ENCODE data around the gene RPLP1. TPM values are rescaled to one million over a fixed set of nuclear protein-coding genes. Genes with fewer than 3 reads are reported as not detected.
"Not testable (repeated sequence)": the region's sequence is repeated elsewhere in the genome, so short reads cannot be mapped to it uniquely, and the experiment has no call there.

Gene RPLP1
- total RNA-seq, 2 experiments from 2014 or later, result 1,548 to 1,738 TPM

DNA sequence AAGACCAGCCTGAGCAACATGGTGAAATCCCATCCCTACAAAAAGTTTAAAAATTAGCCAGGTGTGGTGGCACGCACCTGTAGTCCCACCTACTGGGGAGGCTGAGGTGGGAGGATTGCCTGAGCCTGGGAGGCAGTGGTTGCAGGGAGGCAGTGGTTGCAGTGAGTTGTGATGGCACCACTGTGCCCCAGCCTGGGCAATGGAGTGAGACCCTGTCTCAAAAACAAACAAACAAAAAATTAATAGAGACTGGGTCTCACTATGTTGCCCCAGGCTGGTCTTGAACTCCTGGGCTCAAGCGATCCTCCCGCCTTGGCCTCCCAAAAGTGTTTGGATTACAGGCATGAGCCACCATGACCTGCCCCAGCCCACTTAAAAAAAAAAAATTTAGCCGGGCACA lies 2.4 kb upstream of the RPLP1 start:
- Mint-ChIP-seq H3K4me1 (peaks cover 29% of the 10 kb centered on the region), H3K36me3 (ENCODE audit: low read depth) (peaks cover 52% of the 10 kb centered on the region)
- DNase-seq, H3K9me3 Mint-ChIP-seq, H3K27ac Mint-ChIP-seq, H3K27me3 Mint-ChIP-seq, H3K4me3 Mint-ChIP-seq, POLR2A ChIA-PET: not testable (repeated sequence)
- CTCF ChIA-PET, result interaction anchor here (1.8 to 4.6 kb wide), 2 partner anchors 13 kb away, joined by 8 to 48 read pairs; no protein-coding TSS in a partner anchor

DNA sequence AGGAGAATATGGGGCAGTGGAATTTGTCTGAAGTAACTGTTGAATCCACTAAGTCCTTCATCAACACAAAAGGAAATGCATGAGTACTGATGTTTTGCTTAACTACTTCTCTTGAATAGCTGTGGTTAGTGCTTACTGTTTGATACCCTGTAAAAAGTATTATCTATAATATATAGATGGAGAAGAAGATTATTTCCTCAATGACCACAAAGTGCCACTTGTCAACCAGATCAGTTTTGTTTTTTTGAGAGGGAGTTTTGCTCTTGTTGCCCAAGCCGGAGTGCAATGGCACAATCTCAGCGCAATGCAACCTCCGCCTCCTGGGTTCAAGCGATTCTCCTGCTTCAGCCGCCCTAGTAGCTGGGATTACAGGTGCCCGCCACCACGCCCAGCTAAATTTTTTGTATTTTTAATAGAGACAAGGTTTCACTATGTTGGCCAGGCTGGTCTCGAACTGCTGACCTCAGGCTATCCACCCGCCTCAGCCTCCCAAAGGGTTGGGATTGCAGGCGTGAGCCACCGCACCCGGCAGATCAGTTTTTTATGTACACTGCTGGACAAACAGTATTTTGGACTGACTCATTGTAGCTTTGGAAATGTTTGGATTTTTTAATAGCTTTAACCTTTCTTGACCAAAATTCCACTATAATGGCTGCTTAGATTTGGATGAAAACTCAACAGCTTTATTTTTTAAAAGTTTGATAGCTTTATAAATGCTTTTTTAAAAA lies 1.5 kb upstream of the RPLP1 start:
- Mint-ChIP-seq H3K27ac (peak overlapping the region; percentile 99), H3K9me3 (no peaks in the 10 kb centered on the region), H3K36me3 (ENCODE audit: low read depth) (peaks cover 52% of the 10 kb centered on the region), H3K27me3 (no peaks in the 10 kb centered on the region), H3K4me1 (peaks cover 36% of the 10 kb centered on the region), H3K4me3 (peak overlapping the region; percentile 94)
- DNase-seq, result no peak
- CTCF ChIA-PET, result interaction anchor here (1.4 to 4.6 kb wide), 4 partner anchors 8 to 1037 kb away, joined by 3 to 48 read pairs (median 6); no protein-coding TSS in a partner anchor
- POLR2A ChIA-PET, result interaction anchor here (1.8 to 3.3 kb wide), 2 partner anchors 12 to 17 kb away, joined by 4 to 29 read pairs; no protein-coding TSS in a partner anchor

DNA sequence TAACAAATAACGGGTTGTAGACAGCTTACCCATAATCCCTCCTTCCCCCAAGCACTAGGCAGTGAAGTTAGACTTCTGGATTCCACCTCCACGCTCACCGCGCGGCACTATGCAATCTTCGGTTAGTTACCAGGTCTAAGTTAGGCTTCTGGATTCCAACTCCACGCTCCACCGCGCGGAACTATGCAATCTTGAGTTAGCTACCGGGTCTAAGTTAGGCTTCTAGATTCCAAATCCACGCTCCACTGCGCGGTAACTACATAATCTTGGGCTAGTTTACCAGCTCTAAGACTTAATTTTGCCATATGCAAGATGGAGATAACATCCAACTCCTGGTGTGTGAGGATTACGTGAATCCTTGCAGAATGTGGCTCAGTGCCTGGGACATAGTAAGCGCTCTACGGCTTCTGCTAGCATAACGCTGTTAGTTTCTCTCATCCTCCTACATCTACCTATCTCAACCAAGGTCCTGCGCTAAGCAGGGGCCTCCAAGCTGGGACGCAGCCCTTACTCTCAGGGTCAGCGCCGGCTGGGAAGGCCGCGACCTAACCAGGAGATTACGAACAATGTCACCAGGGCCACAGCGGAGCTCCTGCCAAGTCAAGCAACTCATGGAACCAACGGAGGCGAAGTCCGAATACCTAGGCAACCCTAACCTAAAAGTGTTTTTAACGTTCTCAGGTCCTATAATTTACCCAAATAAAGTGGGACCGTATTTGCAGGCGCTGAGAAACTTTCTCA lies 497 bp upstream of the RPLP1 start:
- peak; percentile 33 for DNase-seq
- no peaks in the 10 kb centered on the region for H3K9me3 Mint-ChIP-seq
- ChIA-PET POLR2A (interaction anchor here (0.5 to 3.3 kb wide), 3 partner anchors 11 to 83 kb away, joined by 3 to 29 read pairs (median 4); no protein-coding TSS in a partner anchor), CTCF (interaction anchor here (0.6 to 4.6 kb wide), 10 partner anchors 9 to 1309 kb away, joined by 3 to 48 read pairs (median 5); partner anchors contain the start of gene KIF23)
- peak overlapping the region; percentile 99 for H3K27ac Mint-ChIP-seq
- peaks cover 48% of the 10 kb centered on the region for H3K36me3 Mint-ChIP-seq (ENCODE audit: low read depth)
- no peaks in the 10 kb centered on the region for H3K27me3 Mint-ChIP-seq
- peak overlapping the region; percentile 94 for H3K4me3 Mint-ChIP-seq
- H3K4me1 Mint-ChIP-seq, result peaks cover 39% of the 10 kb centered on the region

DNA sequence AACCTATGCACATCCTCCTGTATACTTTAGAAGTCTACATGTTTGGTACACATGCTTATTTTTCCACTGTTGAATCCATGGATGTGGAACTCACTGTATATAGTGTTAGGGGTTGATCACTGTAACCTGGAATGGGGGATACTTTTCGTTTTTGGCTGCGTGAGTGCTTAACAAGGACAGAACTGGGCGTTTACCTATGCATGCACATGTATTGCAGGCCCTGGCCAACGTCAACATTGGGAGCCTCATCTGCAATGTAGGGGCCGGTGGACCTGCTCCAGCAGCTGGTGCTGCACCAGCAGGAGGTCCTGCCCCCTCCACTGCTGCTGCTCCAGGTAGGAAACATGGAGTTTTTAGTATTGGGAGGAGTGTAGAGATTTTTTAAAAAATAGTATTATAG lies 2.3 kb downstream of the RPLP1 start:
- Mint-ChIP-seq H3K9me3 (no peaks in the 10 kb centered on the region), H3K36me3 (ENCODE audit: low read depth) (peaks cover 41% of the 10 kb centered on the region)
- CTCF ChIA-PET, result no interaction called here

DNA sequence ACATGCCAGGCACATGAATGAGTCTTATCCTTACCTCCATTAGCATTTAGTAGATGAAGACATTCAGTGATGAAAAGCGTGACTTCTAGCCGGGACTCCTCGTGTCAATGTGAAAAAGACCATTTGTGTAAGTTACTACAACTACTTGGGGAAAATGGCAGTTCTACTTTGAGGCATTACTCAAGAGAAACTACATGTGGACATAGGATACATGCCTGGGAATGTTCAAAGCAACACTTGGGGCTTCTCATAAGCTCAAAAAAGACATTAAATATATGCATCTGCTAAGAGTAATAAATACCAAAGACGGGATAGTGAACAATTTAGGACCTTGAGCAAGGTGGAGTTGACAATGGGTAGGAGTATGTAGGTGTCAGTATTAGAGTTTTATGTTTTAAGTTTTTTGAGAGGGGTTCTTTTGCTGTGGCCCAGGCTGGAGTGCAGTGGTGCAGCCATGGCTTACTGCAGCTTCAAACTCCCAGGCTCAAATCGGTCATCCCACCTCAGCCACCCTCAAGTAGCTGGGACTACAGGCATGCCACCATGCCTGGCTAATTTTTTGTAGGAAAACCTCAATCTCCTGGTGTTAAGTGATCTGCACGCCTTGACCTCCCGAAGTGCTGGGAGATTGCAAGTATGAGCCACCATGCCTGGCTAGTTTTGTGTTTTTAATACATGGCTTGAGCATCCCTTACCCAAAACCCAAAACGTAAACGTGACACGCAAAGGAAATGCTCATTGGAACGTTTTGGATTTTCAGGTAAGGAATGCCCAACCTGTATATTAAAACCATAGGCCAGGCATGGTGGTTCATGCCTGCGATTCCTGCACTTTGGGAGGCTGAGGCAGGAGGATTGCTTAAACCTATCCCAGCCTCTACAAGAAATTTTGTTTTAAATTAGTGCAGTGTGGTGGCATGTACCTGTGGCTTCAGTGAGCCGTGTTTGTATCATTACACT lies 3.9 kb downstream of the RPLP1 start:
- Mint-ChIP-seq H3K4me3 (no peak overlapping the region), H3K27me3 (no peaks in the 10 kb centered on the region), H3K36me3 (ENCODE audit: low read depth) (peaks cover 41% of the 10 kb centered on the region), H3K27ac (no peak overlapping the region), H3K9me3 (no peaks in the 10 kb centered on the region), H3K4me1 (peaks cover 38% of the 10 kb centered on the region)
- DNase-seq, result no peak
- CTCF ChIA-PET, result interaction anchor here (0.6 to 2.4 kb wide), 2 partner anchors 11 to 645 kb away, joined by 4 to 7 read pairs; no protein-coding TSS in a partner anchor
- POLR2A ChIA-PET, result interaction anchor here (0.9 kb wide), 1 partner anchor 13 kb away, joined by 3 read pairs; no protein-coding TSS in a partner anchor

More for the DNA sequence above, 2.3 kb downstream of the RPLP1 start:
- Mint-ChIP-seq H3K27me3 (no peaks in the 10 kb centered on the region), H3K27ac (no peak overlapping the region), H3K4me3 (peak overlapping the region; percentile 94), H3K4me1 (peaks cover 39% of the 10 kb centered on the region)
- no peak for DNase-seq
- POLR2A ChIA-PET, result no interaction called here

DNA sequence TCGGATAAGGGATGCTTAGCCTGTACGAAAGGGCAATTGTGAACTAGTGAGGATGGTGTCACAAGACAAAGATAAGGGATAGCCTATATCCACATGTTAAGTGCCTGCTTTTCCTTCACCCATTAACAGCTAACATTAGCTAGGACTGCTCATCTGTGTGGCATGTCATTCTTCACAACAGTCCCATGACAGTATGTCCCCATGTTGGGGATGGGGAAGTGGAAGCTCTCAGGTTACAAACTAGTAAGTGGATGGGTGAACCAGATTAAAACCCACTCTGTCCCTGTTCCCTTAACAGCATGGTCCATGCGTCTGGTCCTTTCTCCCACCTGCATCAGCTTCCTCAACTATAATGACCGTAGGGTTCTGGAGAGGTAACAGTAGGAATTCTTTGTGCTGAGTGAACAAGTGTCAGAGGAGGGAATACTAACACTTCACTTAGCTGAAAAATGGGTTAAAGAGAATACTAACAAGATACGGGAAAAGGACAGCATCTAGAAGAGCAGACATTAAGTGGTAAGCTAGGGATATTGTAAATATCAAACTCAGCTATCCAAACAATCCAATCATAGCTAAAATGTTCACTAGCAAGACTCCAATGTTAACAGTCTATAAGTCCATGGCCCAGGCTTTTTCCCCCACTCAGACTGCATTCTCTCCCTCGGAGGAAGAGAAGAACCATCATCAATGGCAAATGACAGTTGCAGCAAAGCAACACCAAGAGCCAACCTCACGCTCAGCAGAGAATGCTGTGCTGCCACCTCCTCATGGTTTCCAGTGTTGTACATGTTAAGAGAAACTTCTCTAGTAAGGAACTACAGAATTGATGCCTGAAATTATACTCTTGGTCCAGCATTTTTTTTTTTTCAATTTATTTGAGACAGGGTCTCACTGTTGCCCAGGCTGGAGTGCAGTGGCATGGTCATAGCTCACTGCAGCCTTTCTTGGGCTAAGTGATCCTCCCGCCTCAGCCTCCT lies 5.0 kb downstream of the RPLP1 start:
- no peak overlapping the region for H3K27ac Mint-ChIP-seq

DNA sequence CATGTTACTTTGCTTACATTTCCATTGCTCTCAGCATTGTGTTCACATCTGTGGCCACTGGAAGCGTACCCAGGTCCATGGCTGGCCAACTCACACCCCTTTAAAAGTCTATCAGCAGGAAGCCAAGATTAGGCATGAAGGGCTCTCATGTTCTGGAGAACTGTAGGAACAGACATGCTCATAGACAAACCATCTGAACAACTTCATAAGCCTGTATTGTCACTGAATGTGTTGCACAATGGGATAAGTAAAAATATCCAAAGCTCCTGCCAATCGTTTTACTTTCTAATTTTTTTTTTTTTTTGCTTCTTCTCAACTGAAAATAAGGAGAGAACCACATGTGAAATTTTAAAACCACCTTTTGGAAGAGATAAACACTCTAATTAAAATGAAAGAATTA lies 6.4 kb downstream of the RPLP1 start:
- no peak overlapping the region for H3K27ac Mint-ChIP-seq
- CTCF ChIA-PET, result no interaction called here
- H3K4me3 Mint-ChIP-seq, result no peak overlapping the region
- POLR2A ChIA-PET, result no interaction called here
- peaks cover 45% of the 10 kb centered on the region for H3K4me1 Mint-ChIP-seq
- DNase-seq, result no peak
- H3K27me3 Mint-ChIP-seq, result no peaks in the 10 kb centered on the region
- H3K9me3 Mint-ChIP-seq, result no peaks in the 10 kb centered on the region
- H3K36me3 Mint-ChIP-seq (ENCODE audit: low read depth), result peaks cover 31% of the 10 kb centered on the region

More for the DNA sequence above, 5.0 kb downstream of the RPLP1 start:
- H3K36me3 Mint-ChIP-seq (ENCODE audit: low read depth), result peaks cover 41% of the 10 kb centered on the region
- no peak for DNase-seq
- H3K4me1 Mint-ChIP-seq, result peaks cover 38% of the 10 kb centered on the region
- H3K27me3 Mint-ChIP-seq, result no peaks in the 10 kb centered on the region
- no peak overlapping the region for H3K4me3 Mint-ChIP-seq
- ChIA-PET POLR2A (interaction anchor here (0.9 kb wide), 1 partner anchor 12 kb away, joined by 3 read pairs; no protein-coding TSS in a partner anchor), CTCF (interaction anchor here (2.4 kb wide), 1 partner anchor 10 kb away, joined by 7 read pairs; no protein-coding TSS in a partner anchor)
- H3K9me3 Mint-ChIP-seq, result no peaks in the 10 kb centered on the region

DNA sequence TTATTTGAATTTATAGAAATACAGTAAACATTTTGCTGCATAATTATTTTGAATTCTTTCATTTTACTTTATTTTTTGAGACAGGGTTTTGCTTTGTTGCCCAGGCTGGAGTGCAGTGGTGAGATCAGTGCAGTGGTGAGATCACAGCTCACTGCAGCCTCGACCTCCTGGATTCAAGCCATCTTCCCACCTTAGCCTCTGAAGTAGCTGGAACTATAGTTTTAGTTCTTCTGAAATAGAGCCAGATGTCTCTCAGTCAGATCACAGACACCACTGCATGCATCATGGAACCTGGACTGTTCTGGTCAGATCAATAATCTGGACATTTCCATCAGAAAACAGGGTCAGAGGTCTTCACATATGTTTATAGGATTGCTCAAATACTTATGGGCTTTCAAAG lies 7.9 kb downstream of the RPLP1 start:
- Mint-ChIP-seq H3K27ac (no peak overlapping the region), H3K36me3 (ENCODE audit: low read depth) (peaks cover 17% of the 10 kb centered on the region), H3K9me3 (no peaks in the 10 kb centered on the region), H3K4me1 (peaks cover 33% of the 10 kb centered on the region), H3K27me3 (peaks cover 8% of the 10 kb centered on the region), H3K4me3 (no peak overlapping the region)
- ChIA-PET POLR2A (no interaction called here), CTCF (no interaction called here)
- DNase-seq, result no peak

DNA sequence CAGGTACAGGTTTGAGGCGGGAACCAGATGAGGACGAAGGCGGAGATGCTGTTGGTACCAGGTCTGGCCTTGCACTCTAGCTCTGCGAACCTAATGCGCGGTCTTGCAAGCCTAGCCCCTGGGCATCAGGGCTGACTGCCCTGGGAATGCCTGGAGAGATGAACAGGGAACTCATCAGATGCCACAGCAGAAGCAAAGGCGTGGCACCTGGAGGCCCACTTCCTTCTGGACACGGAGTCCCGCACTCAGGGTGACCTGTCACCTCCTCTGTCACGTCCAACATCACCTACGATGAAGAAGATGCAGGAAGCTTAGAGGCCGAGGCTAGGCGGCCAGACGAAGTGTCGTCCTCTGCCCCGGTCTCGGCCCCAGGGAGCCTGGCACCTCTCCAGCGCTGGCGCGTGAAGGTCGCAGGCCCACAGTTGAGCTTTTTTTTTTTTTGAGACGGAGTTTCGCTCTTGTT lies 9.4 kb downstream of the RPLP1 start:
- H3K27me3 Mint-ChIP-seq, result peaks cover 11% of the 10 kb centered on the region
- peak overlapping the region; percentile 81 for H3K4me3 Mint-ChIP-seq
- H3K9me3 Mint-ChIP-seq, result no peaks in the 10 kb centered on the region
- H3K4me1 Mint-ChIP-seq, result peaks cover 26% of the 10 kb centered on the region
- DNase-seq, result no peak
- ChIA-PET POLR2A (interaction anchor here (2.2 kb wide), 1 partner anchor 10 kb away, joined by 29 read pairs; the partner anchor contains the start of gene RPLP1), CTCF (interaction anchor here (0.7 to 2.2 kb wide), 24 partner anchors 10 to 1107 kb away, joined by 3 to 48 read pairs (median 4); partner anchors contain the start of genes RPLP1 and TLE3)
- H3K27ac Mint-ChIP-seq, result peak overlapping the region; percentile 90
- peaks cover 5% of the 10 kb centered on the region for H3K36me3 Mint-ChIP-seq (ENCODE audit: low read depth)

DNA sequence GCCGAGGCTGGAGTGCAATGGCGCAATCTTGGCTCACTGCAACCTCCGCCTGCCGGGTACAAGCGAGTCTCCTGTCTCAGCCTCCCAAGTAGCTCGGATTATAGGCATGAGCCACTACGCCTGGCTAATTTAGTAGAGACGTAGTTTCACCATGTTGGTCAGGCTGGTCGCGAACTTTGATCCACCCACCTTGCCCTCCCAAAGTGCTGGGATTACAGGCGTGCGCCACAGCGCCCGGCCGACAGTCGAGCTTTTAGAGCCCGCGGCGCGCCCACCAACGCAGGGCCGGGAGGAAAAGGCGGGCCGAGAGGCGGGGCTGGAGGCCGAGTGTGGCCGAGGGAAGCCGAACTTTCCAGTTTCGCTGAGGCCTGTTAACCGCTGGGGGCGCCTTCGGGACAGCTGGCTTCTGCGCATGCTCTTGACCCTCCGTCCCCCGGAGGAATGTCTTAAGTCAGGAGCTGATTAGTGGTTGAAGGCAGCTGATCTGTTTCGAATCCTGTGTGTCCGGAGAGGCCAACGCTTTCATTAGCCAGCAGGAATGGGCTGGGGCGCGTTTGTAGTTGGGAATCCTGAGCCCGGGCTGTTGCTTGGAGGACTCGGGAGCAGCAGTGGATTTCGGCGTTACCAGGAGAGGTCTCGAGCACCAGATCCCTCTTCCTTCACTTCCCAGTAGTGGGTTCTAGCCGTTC lies 10.0 kb downstream of the RPLP1 start:
- Mint-ChIP-seq H3K36me3 (ENCODE audit: low read depth) (peaks cover 3% of the 10 kb centered on the region), H3K27ac (peak overlapping the region; percentile 90), H3K9me3 (no peaks in the 10 kb centered on the region), H3K4me3 (peak overlapping the region; percentile 81), H3K4me1 (peaks cover 27% of the 10 kb centered on the region), H3K27me3 (peaks cover 11% of the 10 kb centered on the region)
- ChIA-PET POLR2A (interaction anchor here (2.2 kb wide), 1 partner anchor 10 kb away, joined by 29 read pairs; the partner anchor contains the start of gene RPLP1), CTCF (interaction anchor here (0.6 to 2.2 kb wide), 31 partner anchors 9 to 1704 kb away, joined by 3 to 48 read pairs (median 4); partner anchors contain the start of genes KIF23, RPLP1 and TLE3)
- peak; percentile 91 for DNase-seq

Measured in activated CD4-positive, alpha-beta T cell treated with anti-CD3 and anti-CD28 coated beads, Interleukin-2, amount 10 ng/mL, durations not matched to agents 7 days and 5 days (primary cell).